ENCODE data around the gene KAT2B. TPM values are rescaled to one million over a fixed set of nuclear protein-coding genes. Genes with fewer than 3 reads are reported as not detected.
"Not testable (repeated sequence)": the region's sequence is repeated elsewhere in the genome, so short reads cannot be mapped to it uniquely, and the experiment has no call there.

KAT2B gene
- total RNA-seq, 3 donors from 2014 or later: 27.2 to 49.1 (median 27.5) TPM

- Histone ChIP-seq H3K36me3 (ENCODE audit: low read depth) (no peaks in the 10 kb centered on the region), H3K9me3 (no peaks in the 10 kb centered on the region), H3K4me1 (ENCODE audit: low read depth) (no peaks in the 10 kb centered on the region), H3K4me3 (no peak overlapping the region)
- intact Hi-C loops (cut with DNase I, micrococcal nuclease): no loop called here
- DNase-seq (no peak), ATAC-seq (no peak)
- no peak for TF ChIP-seq CTCF (IDR thresholded peaks at IDR 0.05)
These were observed 31.6 kb upstream of the KAT2B start for GRCh38 chr3:20008646-20009045.

GRCh38 chr3:20012164-20012563 is 28.1 kb upstream of the KAT2B start, which contains the start of gene PP2D1:
Gene PP2D1 (minus strand): TSS chr3:20012264. CDS start chr3:20012072, 192 bp downstream.
- no peak for ATAC-seq
- Histone ChIP-seq H3K4me1 (ENCODE audit: low read depth) (no peaks in the 10 kb centered on the region), H3K4me3 (no peak within 1 kb of the TSS), H3K9me3 (no peaks in the 10 kb centered on the region), H3K36me3 (ENCODE audit: low read depth) (no peaks in the 10 kb centered on the region)
- no peak for DNase-seq
- no peak for TF ChIP-seq CTCF (IDR thresholded peaks at IDR 0.05)
- intact Hi-C loops (cut with DNase I, micrococcal nuclease): no loop called here

- no peaks in the 10 kb centered on the region for H3K4me1 ChIP-seq (ENCODE audit: low read depth)
- H3K36me3 ChIP-seq (ENCODE audit: low read depth): no peaks in the 10 kb centered on the region
- H3K9me3 ChIP-seq: no peaks in the 10 kb centered on the region
- intact Hi-C loops (cut with DNase I, micrococcal nuclease): no loop called here
- TF ChIP-seq CTCF (IDR thresholded peaks at IDR 0.05): no peak
- H3K4me3 ChIP-seq: no peak overlapping the region
- DNase-seq: no peak
- no peak for ATAC-seq
These were observed 26.9 kb upstream of the KAT2B start for GRCh38 chr3:20013396-20013795.

GRCh38 chr3:20015525-20015924 is 24.7 kb upstream of the KAT2B start:
- Histone ChIP-seq H3K36me3 (ENCODE audit: low read depth) (no peaks in the 10 kb centered on the region), H3K4me3 (no peak overlapping the region), H3K4me1 (ENCODE audit: low read depth) (no peaks in the 10 kb centered on the region), H3K9me3 (no peaks in the 10 kb centered on the region)
- intact Hi-C loops (cut with DNase I, micrococcal nuclease): no loop called here
- DNase-seq (no peak), ATAC-seq (no peak)
- TF ChIP-seq CTCF (IDR thresholded peaks at IDR 0.05): no peak

GRCh38 chr3:20016076-20016475 is 24.2 kb upstream of the KAT2B start:
- H3K4me1 ChIP-seq (ENCODE audit: low read depth); intact Hi-C loops (cut with DNase I, micrococcal nuclease): not testable (repeated sequence)

GRCh38 chr3:20022954-20023622 is 17.2 kb upstream of the KAT2B start:
- intact Hi-C loops (cut with DNase I, micrococcal nuclease): no loop called here
- Histone ChIP-seq H3K9me3 (no peaks in the 10 kb centered on the region), H3K36me3 (ENCODE audit: low read depth) (no peaks in the 10 kb centered on the region), H3K4me1 (ENCODE audit: low read depth) (peaks cover 8% of the 10 kb centered on the region), H3K4me3 (no peak overlapping the region)
- no peak for TF ChIP-seq CTCF (IDR thresholded peaks at IDR 0.05)
- DNase-seq: no peak
- no peak for ATAC-seq

More at GRCh38 chr3:20016076-20016475, 24.2 kb upstream of the KAT2B start:
- H3K9me3 ChIP-seq; H3K4me3 ChIP-seq; H3K36me3 ChIP-seq (ENCODE audit: low read depth); ATAC-seq; DNase-seq: not testable (repeated sequence)

All from mucosa of descending colon (tissue), 3 donors.